K562 (cell line): ENCODE data around the gene SLC22A8. TPM values are rescaled to one million over a fixed set of nuclear protein-coding genes. Genes with fewer than 3 reads are reported as not detected.

Source experiments
- ATAC-seq: fragments of 200-7000 bp; cut with Tn5 transposase; 3 replicates; pipeline ENCODE4 v1.9.1; 2020; ENCODE audit warnings: moderate library complexity
- BruUV-seq: library from RNA; stranded (reverse); fragments of 400-500 nt; replicated peaks from 2 replicates; lab custom pipeline; 2021; lab: Mats Ljungman, UMichigan
- CTCF ChIA-PET: fragments of 300-600 bp; formaldehyde crosslinking; extraction: SDS; loops from one replicate; lab custom pipeline; 2021; ENCODE audit warnings: low intra/inter-chr PET ratio; lab: Yijun Ruan, JAX
- POLR2A ChIA-PET: fragments of 300-600, 350-650 bp; sonication (Branson Sonifier 250); formaldehyde crosslinking; extraction: SDS; loops from one replicate; lab custom pipeline; 2021; ENCODE audit warnings: antibody characterized with exemption, inconsistent platforms; lab: Yijun Ruan, JAX
- DNase-seq, 4 experiments: peaks; one replicate each; pipeline versions ENCODE4 v3.0.0 to v3.0.0-alpha.2; 2011 to 2018; ENCODE audit warnings: low spot score in 3 of 4, mixed read lengths in 3 of 4; ENCODE audit errors: extremely low read depth in 1 of 4
- FAIRE-seq: peaks from 2 replicates; lab custom pipeline; 2011; peaks lifted over from hg19 to GRCh38; lab: Jason Lieb, UNC
- H2AFZ ChIP-seq: 2 replicates; pipeline ENCODE4 v1.6.0; 2011; ENCODE audit warnings: low read depth, low read length, control low read depth, inconsistent platforms
- H3K27ac ChIP-seq: fragments of 200-600 bp; 3 replicates; pipeline ENCODE4 v1.8.0; 2011; ENCODE audit warnings: low read depth, mild to moderate bottlenecking, control low read depth, inconsistent platforms, low read length, moderate library complexity, mixed read lengths; ENCODE audit errors: extremely low read depth
- H3K27me3 ChIP-seq, 2 experiments: fragments of 300-600 bp in 1 of 2; 2 replicates in 1 of 2; 3 replicates in 1 of 2; pipeline versions ENCODE4 v1.6.0 to v1.8.0; 2011; ENCODE audit warnings: inconsistent platforms in 2 of 2, low read length in 2 of 2, mild to moderate bottlenecking in 1 of 2, mixed read lengths in 1 of 2, moderate library complexity in 1 of 2; ENCODE audit not compliant: control insufficient read depth in 2 of 2, insufficient read depth in 2 of 2
- H3K36me3 ChIP-seq: fragments of 300-600 bp; 3 replicates; pipeline ENCODE4 v1.8.0; 2011; ENCODE audit warnings: mild to moderate bottlenecking, low read length, inconsistent platforms; ENCODE audit not compliant: control insufficient read depth, insufficient read depth
- H3K4me1 ChIP-seq, 2 experiments: fragments of 200-600 bp in 1 of 2; replicated peaks in 1 of 2; 2 replicates in 1 of 2; 3 replicates in 1 of 2; pipeline versions ENCODE4 v1.5.1 to v1.8.0; 2011; ENCODE audit warnings: inconsistent platforms in 2 of 2, low read length in 2 of 2, mild to moderate bottlenecking in 1 of 2, mixed read lengths in 1 of 2, moderate library complexity in 1 of 2; ENCODE audit not compliant: control insufficient read depth in 2 of 2, insufficient read depth in 2 of 2
- H3K4me2 ChIP-seq: 2 replicates; pipeline ENCODE4 v1.6.1; 2011; ENCODE audit warnings: low read length, control low read depth, inconsistent platforms, mixed read lengths; ENCODE audit not compliant: insufficient read depth
- H3K4me3 ChIP-seq: fragments of 200-600 bp; sonication (generic), shearing (Covaris generic); 2 replicates; pipeline ENCODE4 v1.5.1; 2016; ENCODE audit warnings: control low read depth, inconsistent platforms
- H3K79me2 ChIP-seq: fragments of 200-600 bp; 3 replicates; pipeline ENCODE4 v1.8.0; 2011; ENCODE audit warnings: low read length, inconsistent platforms; ENCODE audit not compliant: control insufficient read depth, insufficient read depth
- H3K9ac ChIP-seq, 2 experiments: 2 replicates each; pipeline versions ENCODE4 v1.6.0 to v1.6.1; 2011; ENCODE audit warnings: low read depth in 2 of 2, low read length in 2 of 2, control low read depth in 1 of 2, inconsistent platforms in 1 of 2, mild to moderate bottlenecking in 1 of 2, mixed read lengths in 1 of 2; ENCODE audit not compliant: insufficient read depth in 1 of 2
- H3K9me1 ChIP-seq: one replicate; pipeline ENCODE4 v1.6.0; 2011; ENCODE audit warnings: inconsistent platforms, mild to moderate bottlenecking, low read length, moderate library complexity; ENCODE audit not compliant: control insufficient read depth, insufficient read depth
- H3K9me3 ChIP-seq: replicated peaks from 2 replicates; pipeline ENCODE4 v1.5.1; 2011; ENCODE audit warnings: low read depth, low read length, inconsistent platforms; ENCODE audit not compliant: control insufficient read depth, insufficient read depth
- H4K20me1 ChIP-seq: replicated peaks from 2 replicates; pipeline ENCODE4 v1.6.1; 2011; ENCODE audit warnings: low read length, inconsistent platforms, mixed read lengths; ENCODE audit not compliant: control insufficient read depth, insufficient read depth
- CHD2 ChIP-seq: IDR thresholded peaks from 2 replicates; pipeline ENCODE4 v1.6.1; 2011; ENCODE audit warnings: low read depth, low read length
- DNMT1 ChIP-seq: fragments of 450-650 bp; IDR thresholded peaks from 2 replicates; pipeline ENCODE4 v1.6.1; 2016; ENCODE audit warnings: antibody characterized with exemption, mild to moderate bottlenecking
- E2F3 ChIP-seq: fragments of 250-450 bp; sonication (Bioruptor Pico); IDR thresholded peaks from 2 replicates; pipeline ENCODE4 v1.4.0; 2020; ENCODE audit warnings: mild to moderate bottlenecking
- GTF2E2 ChIP-seq: fragments of 200-800 bp; sonication (Bioruptor generic); IDR thresholded peaks from 2 replicates; pipeline ENCODE4 v1.6.1; 2016; ENCODE audit warnings: missing genetic modification characterization, missing compliant biosample characterization
- KAT7 ChIP-seq: sonication (generic); formaldehyde crosslinking; IDR thresholded peaks from 2 replicates; pipeline ENCODE4 v1.8.0; 2022; ENCODE audit warnings: missing genetic modification reagents, mild to moderate bottlenecking, borderline replicate concordance
- KLF1 ChIP-seq: fragments of 450-650 bp; IDR thresholded peaks from 2 replicates; pipeline ENCODE4 v1.6.1; 2016; ENCODE audit warnings: missing genetic modification characterization, missing compliant biosample characterization
- NRF1 ChIP-seq, 2 experiments: fragments of 450-650 bp; IDR thresholded peaks in 1 of 2; conservative IDR thresholded peaks in 1 of 2; 2 replicates each; pipeline ENCODE4 v1.6.1; 2014; ENCODE audit warnings: mild to moderate bottlenecking in 2 of 2
- SMC3 ChIP-seq: conservative IDR thresholded peaks from 2 replicates; pipeline ENCODE4 v1.6.1; 2011; ENCODE audit warnings: low read depth, low read length, improper control_type of control experiment; ENCODE audit not compliant: insufficient read depth
- TEAD2 ChIP-seq: fragments of 450-650 bp; IDR thresholded peaks from 2 replicates; pipeline ENCODE4 v1.6.1; 2016; ENCODE audit warnings: missing genetic modification characterization, control low read depth, missing compliant biosample characterization
- ZNF444 ChIP-seq: fragments of 250-450 bp; sonication (Bioruptor Pico); IDR thresholded peaks from 2 replicates; pipeline ENCODE4 v1.4.0; 2020; ENCODE audit warnings: mild to moderate bottlenecking, moderate library complexity
- WGBS: fragments of 100-300 bp; shearing (Covaris generic); methylation state at CpG from one replicate; pipeline ENCODE4 v1.1.6; 2016; ENCODE audit warnings: low coverage, mixed read lengths; ENCODE audit not compliant: insufficient coverage; ENCODE audit errors: missing lambda C conversion rate; 5-methylcytosine and 5-hydroxymethylcytosine counted together
- in situ Hi-C: fragments of 300-500 bp; cut with MboI; formaldehyde crosslinking; loops from 4 replicates; pipeline ENCODE4 v1.15.0; 2018; ENCODE audit warnings: inconsistent platforms, mixed read lengths
- intact Hi-C: fragments of 100-400 bp; cut with micrococcal nuclease; formaldehyde crosslinking; loops from 2 replicates; pipeline ENCODE4 v1.14.2; 2022
- polyA plus RNA-seq, 8 experiments: library from polyadenylated mRNA; depleted of rRNA in 4 of 8; stranded (reverse) in 5 of 8; unstranded in 3 of 8; fragments of >200 nt; fragmentation: Nextera tagmentation in 2 of 8; fragmentation: Illumina TruSeq in 1 of 8; extraction: Ambion mirVana in 2 of 8; extraction: Trizol in 1 of 8; gene quantifications; 2 replicates each; pipeline versions ENCODE4 v1.2.1 to v1.2.3, GENCODE V29; 2011 to 2014; ENCODE audit warnings: inconsistent platforms in 1 of 8, missing spikeins in 1 of 8
- total RNA-seq, 7 experiments: library from RNA; depleted of rRNA in 6 of 7; stranded (reverse); fragments of >200 nt in 6 of 7; fragmentation: Illumina TruSeq in 2 of 7; extraction: Trizol in 2 of 7; gene quantifications; 2 replicates each; pipeline versions ENCODE4 v1.2.1 to v1.2.3, GENCODE V29; 2011 to 2021; ENCODE audit warnings: low replicate concordance in 1 of 7
- TF ChIP-seq, protein P1 (sequence below), 2 experiments: fragments of 450-650 bp; conservative IDR thresholded peaks; 2 replicates each; pipeline ENCODE4 v1.6.1; 2017; ENCODE audit warnings: mild to moderate bottlenecking in 2 of 2, moderate library complexity in 2 of 2

SLC22A8 gene
- total and polyA plus RNA-seq, 9 of the 15 experiments (the other 6 are each of a cell fraction or from before 2014, with no cell fraction given) = not detected

- H3K4me1 ChIP-seq = peaks cover 0 to 8% of the 10 kb centered on the region in 2 experiments; a peak in 2 of 5 replicates
- H3K27ac ChIP-seq = no peak overlapping the region
- FAIRE-seq (no peak), ATAC-seq (no peak), DNase-seq (peak in 1 of 4 experiments; percentile 7)
- H3K9me3 ChIP-seq = no peaks in the 10 kb centered on the region
- intact Hi-C loops (loop anchor here (5.0 kb wide), 1 partner anchor 641 kb away; no protein-coding TSS in a partner anchor), in situ Hi-C loops (loop anchor here (5.0 to 25.0 kb wide), 2 partner anchors 116 to 636 kb away; no protein-coding TSS in a partner anchor)
- TF ChIP-seq CHD2 (no peak), E2F3 (CRISPR knock-in tag) (no peak), NRF1 (conservative IDR thresholded peaks at IDR 0.05 in 1 of 2, IDR thresholded peaks at IDR 0.05 in 1 of 2) (no peak), DNMT1 (no peak), KAT7 (CRISPR knock-in tag) (no peak), KLF1 (tag) (no peak), TEAD2 (tag) (no peak), GTF2E2 (tag) (no peak), ZNF444 (CRISPR knock-in tag) (no peak), SMC3 (no peak)
- TF ChIP-seq, protein P1, sequence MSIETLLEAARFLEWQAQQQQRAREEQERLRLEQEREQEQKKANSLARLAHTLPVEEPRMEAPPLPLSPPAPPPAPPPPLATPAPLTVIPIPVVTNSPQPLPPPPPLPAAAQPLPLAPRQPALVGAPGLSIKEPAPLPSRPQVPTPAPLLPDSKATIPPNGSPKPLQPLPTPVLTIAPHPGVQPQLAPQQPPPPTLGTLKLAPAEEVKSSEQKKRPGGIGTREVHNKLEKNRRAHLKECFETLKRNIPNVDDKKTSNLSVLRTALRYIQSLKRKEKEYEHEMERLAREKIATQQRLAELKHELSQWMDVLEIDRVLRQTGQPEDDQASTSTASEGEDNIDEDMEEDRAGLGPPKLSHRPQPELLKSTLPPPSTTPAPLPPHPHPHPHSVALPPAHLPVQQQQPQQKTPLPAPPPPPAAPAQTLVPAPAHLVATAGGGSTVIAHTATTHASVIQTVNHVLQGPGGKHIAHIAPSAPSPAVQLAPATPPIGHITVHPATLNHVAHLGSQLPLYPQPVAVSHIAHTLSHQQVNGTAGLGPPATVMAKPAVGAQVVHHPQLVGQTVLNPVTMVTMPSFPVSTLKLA (conservative IDR thresholded peaks at IDR 0.05) = no peak
- H2AFZ ChIP-seq = no peak overlapping the region
- CTCF ChIA-PET = interaction anchor here (0.6 to 3.9 kb wide), 5 partner anchors 114 to 642 kb away, joined by 3 to 60 read pairs (median 3); partner anchors contain the start of gene TMEM179B
- H4K20me1 ChIP-seq = peaks cover 4% of the 10 kb centered on the region; the same call in 1 of the 2 replicates
- peaks cover 3 to 51% of the 10 kb centered on the region in 2 experiments; a peak in 3 of 5 replicates for H3K27me3 ChIP-seq
- no TSS peak for BruUV-seq
- no peaks in the 10 kb centered on the region for H3K79me2 ChIP-seq
- WGBS = 15% methylated on average over 11 of the region's 11 CpGs
- no peaks in the 10 kb centered on the region for H3K36me3 ChIP-seq
- H3K9me1 ChIP-seq = no peaks in the 10 kb centered on the region
- POLR2A ChIA-PET = interaction anchor here (0.5 to 4.0 kb wide), 6 partner anchors 9 to 329 kb away, joined by 3 to 14 read pairs (median 3); no protein-coding TSS in a partner anchor
- H3K4me3 ChIP-seq = no peak overlapping the region
- H3K9ac ChIP-seq = no peak overlapping the region
- no peak overlapping the region for H3K4me2 ChIP-seq
These were observed 7.7 kb upstream of the SLC22A8 start for GRCh38 chr11:63023222-63023814.
